ENCODE data around the gene C1GALT1.

DNA sequence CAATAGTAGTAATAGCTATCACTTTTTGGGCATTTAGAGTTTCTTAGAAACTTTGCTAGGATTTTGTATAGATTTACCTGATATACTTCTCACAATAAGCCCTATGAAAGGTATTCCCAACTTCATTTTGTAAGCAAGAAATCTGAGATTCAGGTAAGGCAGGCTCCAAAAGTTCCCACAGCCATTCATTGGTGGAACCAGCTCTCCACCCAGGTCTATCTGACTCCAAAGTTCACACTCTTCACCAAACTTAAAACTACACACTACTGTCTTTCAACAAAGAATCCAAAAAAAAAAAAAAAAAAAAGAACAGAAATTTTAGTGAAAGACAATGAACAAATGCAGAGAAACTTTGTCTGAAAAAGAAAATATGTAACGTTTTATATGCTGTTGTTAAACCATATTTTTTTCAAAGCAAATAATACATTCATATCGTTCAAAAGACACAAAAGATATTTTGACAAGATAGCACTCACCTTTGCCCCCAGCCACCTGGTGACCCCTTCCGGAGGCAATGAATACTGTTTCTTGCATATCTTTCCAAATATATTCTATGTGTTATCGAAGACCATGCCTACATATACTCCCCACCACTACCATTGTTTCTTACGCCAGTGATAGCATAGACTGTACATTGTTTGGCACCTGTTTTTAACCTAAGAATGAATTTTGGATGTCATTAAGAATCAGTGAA is 108.2 kb downstream of the C1GALT1 start:
- TF ChIP-seq POLR2A (IDR thresholded peaks at IDR 0.05) = no peak
- TF ChIP-seq, protein P1, sequence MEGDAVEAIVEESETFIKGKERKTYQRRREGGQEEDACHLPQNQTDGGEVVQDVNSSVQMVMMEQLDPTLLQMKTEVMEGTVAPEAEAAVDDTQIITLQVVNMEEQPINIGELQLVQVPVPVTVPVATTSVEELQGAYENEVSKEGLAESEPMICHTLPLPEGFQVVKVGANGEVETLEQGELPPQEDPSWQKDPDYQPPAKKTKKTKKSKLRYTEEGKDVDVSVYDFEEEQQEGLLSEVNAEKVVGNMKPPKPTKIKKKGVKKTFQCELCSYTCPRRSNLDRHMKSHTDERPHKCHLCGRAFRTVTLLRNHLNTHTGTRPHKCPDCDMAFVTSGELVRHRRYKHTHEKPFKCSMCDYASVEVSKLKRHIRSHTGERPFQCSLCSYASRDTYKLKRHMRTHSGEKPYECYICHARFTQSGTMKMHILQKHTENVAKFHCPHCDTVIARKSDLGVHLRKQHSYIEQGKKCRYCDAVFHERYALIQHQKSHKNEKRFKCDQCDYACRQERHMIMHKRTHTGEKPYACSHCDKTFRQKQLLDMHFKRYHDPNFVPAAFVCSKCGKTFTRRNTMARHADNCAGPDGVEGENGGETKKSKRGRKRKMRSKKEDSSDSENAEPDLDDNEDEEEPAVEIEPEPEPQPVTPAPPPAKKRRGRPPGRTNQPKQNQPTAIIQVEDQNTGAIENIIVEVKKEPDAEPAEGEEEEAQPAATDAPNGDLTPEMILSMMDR (IDR thresholded peaks at IDR 0.05) = no peak
